ENCODE results near the gene PPP3CA.

DNA sequence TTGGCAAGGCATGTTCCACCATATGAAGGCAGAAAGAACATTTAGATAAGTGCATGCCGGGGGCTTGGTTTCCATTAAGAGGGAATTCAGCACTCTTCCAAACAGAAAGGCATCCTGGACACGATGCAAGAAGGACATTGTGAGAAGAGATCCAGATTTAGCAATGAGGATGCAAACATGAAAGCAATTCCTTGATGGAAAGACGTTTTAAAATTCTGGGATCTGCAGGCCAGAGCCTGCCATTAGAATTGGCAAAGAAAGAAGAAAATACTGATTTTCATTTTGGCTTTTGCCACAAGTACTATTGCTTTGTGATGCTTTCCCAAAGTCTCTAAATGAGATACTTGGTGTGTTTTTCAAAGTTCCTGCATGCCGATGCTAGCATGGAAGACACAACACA is 367.6 kb downstream of the PPP3CA start:
- TF ChIP-seq EZH2 (IDR thresholded peaks at IDR 0.05; ENCODE audit: insufficient read depth, poor library complexity, severe bottlenecking), result no peak
- TF ChIP-seq EZH2phosphoT487 (IDR thresholded peaks at IDR 0.05; ENCODE audit: insufficient read depth, low read depth), result no peak
